Nucleus accumbens (tissue), 56 donors: Measurements from ENCODE around the gene SACS.
A peak's percentile ranks its signal among the peaks of the same experiment; 100 is the strongest.
"Not testable (repeated sequence)": the region's sequence is repeated elsewhere in the genome, so short reads cannot be mapped to it uniquely, and the experiment has no call there.

Experiments used
- DNase-seq, 56 donors: peaks; one replicate each; lab custom pipeline; 2025; lab: John Stamatoyannopoulos, UW

SACS gene

DNA sequence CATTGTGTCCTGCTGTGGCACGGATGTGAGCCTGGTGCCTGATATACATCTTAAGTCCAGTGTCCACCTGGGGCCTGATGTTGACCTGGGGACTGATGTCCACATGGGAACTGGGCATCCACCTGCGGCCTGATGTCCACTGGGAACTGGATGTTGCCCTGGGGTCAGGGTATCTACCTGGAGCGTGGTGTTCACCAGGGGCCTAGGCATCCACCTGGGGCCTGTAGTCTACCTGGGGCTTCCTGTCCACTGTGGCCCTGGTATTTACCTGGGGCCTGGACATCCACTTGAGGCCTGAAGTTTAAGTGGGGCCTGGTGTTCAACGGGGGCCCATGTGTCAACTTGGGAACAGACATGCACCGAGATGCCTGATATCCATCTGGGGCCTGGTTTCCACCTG lies 11.9 kb downstream of the SACS start:
- no peak for DNase-seq

DNA sequence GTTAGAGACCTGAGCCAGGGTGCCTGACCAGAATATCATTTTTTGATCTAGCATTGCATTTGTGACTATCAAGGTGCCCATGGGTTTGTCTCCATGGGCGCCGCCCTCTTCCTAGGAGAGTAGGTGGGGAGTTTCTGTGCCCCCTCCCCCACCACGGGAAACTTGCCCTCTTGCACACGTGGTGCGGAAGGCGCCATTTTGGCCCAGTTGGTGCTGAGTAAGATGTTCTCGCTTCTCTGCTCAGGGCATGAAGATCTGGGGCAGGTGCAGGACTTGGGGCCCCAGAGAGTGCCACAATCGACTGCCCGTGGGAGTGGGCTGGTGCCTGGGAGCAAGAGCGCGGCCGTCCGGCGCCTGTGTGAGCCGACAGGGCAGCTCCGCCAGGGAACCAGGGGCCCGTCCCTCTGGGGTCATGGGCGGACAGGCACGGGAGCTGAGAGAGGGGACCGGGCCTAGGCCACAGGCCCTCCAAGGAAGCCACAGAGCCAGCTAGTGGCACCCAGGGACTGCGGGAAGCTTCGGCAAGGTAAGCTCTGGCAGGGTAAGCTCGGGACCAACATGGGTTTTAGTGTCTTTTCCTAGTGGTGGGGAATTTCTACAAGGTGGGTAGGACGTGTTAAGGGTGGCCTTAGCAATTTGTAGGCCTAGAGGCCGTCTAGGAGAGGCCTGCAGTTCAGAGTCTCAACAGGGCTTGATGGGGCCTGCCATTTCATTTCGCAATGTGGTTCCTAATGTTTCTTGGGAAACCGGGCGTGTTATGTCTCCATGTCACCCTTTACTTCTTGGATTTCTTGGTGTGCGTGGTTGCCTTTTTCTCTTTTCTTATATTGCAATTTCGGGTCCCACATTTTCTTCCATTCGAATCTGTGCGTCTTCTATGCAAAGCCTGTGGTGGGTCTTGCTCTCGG lies 14.5 kb downstream of the SACS start:
- DNase-seq = no peak

DNA sequence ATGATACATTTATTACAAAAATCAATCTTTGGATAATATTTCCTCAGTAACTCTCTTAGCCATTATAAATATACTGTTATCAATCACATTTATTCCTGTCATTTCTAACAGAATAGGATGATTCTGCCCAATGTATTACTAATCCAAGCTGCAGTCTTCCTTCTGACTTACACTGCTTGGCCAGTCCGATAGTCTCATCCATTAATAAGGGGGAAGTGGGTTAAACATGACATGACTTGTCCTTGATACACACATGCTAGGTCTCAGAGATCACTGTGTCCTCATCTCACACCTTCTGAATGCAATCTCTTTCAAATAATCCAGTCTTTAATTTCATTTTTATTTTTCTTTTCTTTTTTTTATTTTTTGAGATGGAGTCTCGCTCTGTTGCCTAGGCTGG lies 18.8 kb downstream of the SACS start:
- no peak for DNase-seq

DNA sequence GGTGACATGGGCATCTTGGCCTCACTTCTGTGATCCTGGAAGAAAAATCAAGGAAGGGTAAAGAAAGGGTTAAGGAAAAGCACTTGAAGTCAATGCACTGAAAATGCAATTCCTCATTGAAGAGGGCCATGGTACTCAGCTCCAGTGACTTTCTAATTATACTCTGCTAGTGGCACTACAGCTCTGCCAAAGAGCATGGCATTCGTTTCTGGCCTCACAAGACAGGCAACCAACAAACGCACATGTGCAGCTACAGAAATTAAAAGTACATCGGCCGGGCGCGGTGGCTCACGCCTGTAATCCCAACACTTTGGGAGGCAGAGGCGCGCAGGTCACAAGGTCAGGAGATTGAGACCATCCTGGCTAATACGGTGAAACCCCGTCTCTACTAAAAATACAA lies 21.8 kb downstream of the SACS start:
- no peak for DNase-seq

DNA sequence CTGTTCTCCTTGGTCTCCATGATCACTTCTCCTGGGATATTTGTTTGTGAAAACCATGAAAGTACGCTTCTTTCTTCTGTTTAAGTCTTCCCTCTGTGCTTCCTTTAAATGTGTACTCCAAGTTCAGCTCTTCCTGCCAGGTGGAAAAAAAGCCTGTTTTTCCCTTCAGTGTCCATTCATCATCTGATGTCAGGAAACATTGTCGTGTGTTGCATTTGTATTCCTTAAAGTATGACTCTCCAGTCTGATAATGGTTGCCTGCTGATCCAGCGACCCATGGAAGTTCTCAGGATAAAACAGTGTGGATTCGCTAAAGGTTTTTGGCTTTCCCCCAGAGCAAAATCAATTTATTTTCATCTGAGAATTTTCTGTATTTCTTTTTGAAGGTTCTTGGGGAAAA lies 22.3 kb downstream of the SACS start:
- DNase-seq = no peak

DNA sequence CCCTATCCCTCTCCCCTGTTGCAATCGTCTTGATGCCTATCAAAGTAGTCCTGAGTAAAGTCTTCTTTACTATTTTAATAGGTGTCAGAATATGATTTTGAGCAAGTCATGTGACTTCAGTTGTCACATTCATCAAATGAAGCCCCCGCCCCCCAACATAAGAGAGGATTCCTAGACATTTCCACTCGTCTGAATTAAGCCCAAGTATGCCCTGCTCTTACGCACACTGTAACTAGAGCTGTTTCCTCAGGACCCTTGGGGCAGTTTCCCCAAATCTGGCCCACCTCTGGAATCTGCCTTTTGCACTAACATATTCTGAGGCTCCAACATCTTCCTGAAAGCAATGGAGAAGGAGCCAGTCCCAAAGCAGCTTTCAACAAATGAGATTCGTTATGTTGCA lies 25.5 kb downstream of the SACS start:
- DNase-seq = no peak

DNA sequence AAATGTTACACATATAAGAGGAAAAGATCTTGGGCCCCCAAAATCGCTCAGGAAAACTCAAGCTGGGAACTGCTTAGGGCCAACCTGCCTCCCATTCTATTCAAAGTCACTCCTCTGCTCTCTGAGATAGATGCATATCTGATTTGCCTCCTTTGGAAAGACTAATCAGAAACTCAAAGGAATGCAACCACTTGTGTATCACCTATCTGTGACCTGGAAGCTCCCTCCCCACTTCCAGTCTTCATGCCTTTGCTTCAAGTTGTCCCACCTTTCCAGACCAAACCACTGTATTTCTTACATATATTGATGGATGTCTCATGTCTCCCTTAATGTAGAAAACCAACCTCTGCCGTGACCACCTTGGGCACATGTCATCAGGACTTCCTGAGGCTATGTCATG lies 32.3 kb downstream of the SACS start:
- not testable (repeated sequence) for DNase-seq

DNA sequence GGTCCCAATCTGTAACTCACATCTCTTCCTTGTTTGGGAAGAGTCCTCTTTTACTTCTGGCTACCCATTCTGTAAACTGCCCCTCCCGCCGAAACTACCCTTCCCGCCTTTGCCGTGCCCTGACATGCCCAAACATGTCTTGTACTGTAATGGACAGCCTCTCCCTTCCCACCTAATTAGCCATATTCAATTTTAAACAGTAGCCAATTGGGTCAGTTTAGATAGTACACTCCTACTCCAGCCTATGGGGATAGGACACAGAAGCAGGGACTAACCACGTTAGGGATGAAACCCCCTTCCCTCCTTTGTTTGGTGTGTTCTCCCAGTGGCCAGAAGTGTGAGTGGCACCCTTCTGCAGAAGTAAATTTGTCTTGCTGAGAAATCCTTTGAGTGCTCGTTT lies 34.2 kb downstream of the SACS start:
- DNase-seq = no peak

DNA sequence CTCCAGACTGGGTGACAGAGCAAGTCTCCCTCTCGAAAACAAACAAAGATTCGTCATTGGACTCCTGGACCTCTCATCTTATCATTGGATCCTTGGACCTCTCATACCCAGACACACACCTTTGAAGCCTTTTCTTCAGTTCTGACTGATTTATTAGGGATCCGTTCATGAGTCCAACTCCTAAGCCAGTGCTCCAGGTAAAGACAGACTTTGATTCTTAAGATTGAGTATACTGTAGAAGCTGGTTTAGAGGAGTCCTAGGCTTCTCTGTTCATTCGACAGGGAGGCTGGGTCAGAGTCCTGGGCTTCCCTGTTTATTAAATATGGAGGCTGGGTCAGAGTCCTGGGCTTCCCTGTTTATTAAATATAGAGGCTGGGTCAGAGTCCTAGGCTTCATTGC lies 38.7 kb downstream of the SACS start:
- DNase-seq = no peak

DNA sequence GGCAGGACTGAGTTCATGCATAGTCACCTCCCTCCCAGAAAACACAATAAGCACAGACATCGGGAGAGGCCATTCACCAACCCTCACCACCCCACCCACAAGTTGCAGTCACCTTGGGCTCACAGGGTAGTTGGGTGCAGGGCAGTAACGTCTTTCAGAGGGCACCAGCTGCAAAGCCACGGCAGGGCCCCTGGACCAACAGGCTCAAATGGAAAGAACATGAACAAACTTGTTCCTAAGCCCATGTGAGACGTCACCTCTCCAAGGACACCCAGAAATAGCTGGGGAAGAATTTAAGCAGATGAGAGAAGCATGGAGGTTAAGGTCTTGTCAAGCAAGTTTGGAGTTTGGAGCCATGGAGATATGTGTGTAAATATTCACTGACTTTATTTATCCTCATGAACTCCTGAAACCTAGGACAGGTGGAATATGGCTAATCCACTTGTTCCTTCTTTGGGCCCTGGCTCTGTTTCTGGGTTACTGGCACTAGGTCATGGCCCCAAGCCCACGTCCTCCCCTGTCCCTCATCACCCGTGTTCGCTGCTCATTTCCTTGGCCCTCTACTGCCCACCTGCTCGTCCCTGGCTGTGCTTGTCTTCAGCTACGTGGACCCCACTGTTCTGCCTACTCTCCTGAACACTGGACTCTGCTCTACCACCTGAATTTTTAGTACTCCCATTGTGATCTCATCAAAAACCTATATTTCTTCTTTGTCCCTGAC lies 40.4 kb downstream of the SACS start:
- no peak for DNase-seq

DNA sequence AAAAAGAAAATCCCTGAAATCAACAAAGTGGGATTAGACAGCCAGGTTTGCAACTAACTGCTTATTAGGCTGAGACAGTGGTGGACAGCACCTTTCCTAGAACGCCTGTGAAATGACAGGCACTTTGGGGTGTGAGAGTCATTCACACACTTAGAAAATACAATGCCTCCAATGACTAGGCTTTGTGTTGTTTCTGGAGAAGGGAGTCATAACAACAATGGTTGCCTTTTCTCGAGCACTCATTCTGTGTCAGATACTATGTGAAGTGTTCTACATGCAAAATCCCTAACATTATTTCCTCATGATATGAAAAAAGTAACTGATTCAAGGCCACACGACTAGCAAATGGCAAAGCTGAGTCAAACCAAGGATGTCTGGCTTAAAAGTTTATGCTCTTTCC lies 41.2 kb downstream of the SACS start:
- no peak for DNase-seq

DNA sequence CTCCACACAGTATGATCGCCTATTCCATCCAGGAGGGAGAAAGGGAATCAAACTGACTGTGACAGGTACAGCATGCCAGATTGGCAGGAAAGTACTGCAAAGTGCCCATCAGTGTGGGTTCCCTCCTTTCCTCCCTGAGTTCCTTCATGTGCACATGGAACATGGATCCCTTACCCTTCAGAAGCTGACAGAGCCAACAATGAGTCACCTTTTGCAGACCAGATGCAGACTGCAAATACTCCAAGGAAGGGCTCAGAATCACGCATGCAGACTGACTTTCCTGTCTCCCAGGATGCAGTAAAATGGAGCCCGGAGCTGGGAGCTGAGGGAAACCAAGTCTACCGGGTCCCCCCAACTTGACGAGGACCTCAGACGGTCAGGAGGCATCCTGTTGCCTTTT lies 41.8 kb downstream of the SACS start:
- DNase-seq = no peak

DNA sequence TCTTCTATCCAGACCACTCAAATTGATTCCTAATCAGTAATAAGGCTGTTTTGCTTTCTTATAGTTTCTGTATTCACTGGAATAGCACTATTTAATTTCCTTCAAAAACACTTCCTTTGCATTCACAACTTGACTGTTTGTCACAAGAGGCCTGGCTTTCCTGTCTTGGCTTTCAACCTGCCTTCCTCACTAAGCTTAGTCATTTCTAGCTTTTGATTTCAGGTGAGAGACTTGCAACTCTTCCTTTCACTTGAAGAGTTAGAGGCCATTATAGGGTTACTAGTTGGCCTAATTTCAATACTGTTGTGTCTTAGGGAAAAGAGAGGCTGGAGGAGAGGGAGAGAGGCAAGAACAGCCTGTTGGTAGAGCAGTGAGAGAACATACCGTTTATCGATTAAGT lies 47.0 kb downstream of the SACS start:
- no peak for DNase-seq

DNA sequence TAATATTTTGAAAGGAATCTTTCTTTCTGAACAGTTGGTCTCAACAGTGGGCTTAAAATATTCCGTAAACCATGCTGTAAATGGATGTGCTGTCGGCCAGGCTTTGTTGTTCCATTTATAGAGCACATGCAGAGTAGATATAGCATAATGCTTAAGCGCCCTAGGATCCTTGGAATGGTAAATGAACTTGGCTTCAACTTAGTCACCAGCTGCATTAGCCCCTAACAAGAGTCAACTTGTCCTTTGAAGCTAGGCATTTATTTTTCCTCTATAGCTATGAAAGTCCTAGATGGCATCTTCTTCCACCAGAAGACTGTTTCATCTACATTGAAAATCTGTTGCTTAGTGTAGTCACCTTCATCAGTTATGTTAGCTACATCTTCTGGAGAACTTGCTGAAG lies 47.6 kb downstream of the SACS start:
- no peak for DNase-seq

DNA sequence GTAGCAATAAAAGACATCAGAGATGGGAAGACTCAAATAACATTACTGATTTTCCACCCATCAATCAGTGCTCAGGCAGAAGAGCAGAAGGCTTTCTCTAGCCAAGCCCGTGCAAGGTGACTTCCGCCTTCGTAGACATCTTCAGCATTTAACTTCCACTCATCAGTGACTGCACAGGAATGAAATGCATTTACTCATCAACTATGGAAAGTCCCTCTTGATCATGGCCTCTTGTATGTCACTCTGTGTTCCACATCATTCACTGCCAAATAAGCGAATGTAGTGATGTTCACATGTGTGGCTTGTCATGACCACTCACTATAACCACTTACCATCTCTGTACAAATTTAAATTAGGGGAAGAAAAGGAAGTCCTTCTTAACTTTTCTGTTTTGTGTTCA lies 49.4 kb downstream of the SACS start:
- DNase-seq = no peak

DNA sequence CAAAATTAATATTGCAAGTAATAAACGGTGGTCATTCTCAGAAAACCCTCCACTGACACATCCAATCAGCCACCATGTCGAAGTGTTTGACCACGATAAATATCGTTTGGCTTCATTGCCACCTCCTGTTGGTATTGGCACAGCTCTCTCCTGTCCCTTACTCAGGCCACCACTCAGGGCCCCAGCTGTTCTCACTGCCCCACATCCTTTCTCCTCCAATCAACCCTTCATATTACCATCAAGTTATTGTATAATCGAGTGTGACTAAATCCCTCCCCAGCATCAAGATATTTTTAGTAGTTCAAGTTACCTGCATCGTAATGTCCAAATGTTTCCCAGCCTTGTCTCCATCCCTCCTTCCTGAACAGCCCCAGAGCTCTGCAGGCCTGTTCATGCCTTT lies 50.4 kb downstream of the SACS start:
- no peak for DNase-seq

DNA sequence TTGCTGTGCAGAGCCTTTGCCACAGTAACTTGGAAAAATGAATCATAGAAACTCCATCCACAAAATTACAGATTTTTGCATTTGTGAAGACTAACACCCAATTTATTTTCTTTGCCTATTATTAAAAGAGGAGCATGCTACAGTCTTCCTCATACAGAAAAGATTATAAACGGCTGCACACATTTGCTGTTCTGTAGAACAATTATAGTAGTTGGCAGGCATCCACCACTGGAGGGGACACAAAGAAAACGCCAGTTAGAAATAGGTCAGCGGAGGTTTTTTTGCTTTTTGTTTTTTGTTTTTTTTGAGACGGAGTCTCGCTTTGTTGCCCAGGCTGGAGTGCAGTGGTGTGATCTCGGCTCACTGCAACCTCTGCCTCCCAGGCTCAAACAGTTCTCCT lies 51.6 kb downstream of the SACS start:
- DNase-seq = peak in 4 of 56 donors; percentile 6 to 44 (median 16)

DNA sequence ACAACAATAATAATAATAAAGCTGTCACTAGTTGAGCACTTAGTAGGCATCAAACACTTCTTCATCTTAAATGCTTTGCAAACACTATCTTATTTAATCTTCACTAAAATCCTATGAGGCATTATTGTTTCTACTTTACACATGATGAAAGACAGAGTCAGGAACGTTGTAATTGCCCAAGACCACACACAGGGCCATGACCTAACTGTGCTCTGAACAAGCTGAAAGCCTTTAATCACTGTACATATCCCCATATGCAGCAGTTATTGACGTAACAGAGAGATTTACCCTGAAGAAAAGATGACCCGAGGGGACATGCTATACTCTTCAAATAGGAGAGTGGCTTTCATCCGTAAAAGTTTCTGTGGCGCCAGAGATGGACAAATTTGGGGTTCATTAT lies 53.0 kb downstream of the SACS start:
- no peak for DNase-seq

DNA sequence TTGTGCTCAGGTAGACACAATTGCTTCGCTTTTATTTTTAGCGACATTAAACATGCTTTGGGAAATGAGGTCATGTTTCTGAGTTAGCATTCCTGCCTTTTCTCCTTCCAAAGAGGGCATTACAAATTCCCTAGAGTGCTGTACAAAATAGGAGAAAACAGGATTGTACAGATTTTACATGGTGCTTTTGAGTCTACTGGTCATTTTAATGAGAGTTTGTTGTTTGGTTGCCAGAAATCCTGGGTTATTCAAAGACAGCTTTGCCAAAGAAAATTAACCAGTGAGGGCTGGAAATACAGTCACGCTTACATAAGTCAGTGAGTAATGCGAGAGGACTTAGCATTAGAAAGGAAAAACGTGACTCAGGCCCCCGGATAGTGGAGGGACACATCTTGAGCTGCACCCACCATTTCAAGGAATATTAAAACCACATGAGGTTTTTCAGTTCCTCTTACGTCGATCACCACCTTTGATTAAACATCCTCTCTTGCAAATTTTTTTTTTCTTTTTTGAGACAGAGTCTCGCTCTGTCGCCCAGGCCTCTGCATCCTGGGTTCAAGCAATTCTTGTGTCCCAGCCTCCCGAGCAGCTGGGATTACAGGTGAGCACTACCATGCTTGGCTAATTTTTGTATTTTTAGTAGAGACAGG lies 55.4 kb downstream of the SACS start:
- peak in 8 of 56 donors; percentile 9 to 46 (median 26) for DNase-seq

DNA sequence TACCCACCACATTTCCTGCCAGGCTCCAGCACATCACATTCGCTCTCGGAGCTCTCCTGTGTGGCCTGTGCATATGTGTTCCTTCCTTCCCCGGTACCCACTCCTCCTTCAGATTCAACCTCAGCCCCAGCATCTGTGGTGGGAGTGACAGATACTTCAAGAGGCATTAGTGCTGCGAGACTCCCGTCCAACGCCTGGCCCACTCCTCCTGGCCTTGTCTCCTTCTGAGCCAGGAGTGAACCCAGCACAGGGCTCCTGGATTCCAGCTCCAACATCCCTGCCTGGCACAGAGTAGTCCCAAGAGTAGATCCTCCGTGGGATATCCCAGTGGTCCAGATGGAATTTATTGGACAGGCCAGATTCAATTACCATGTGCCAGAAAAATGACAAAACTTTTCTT lies 55.9 kb downstream of the SACS start:
- DNase-seq = peak in 2 of 56 donors; percentile 10 to 13
